ENCODE results near the gene AFP. TPM values are rescaled to one million over a fixed set of nuclear protein-coding genes. Genes with fewer than 3 reads are reported as not detected.

AFP gene
- total RNA-seq, 1 donor from 2014 or later, result not detected

GRCh38 chr4:73453701-73454005 lies 17.6 kb downstream of the AFP start:
- no peaks in the 10 kb centered on the region for H3K36me3 ChIP-seq
- Mint-ChIP-seq H3K4me1 (peaks cover 28% of the 10 kb centered on the region), H3K36me3 (no peaks in the 10 kb centered on the region), H3K9me3 (peaks cover 2% of the 10 kb centered on the region), H3K27me3 (ENCODE audit: insufficient read depth, low read depth) (peaks cover 10% of the 10 kb centered on the region), H3K4me3 (no peak overlapping the region), H3K27ac (no peak overlapping the region)
- no peak for DNase-seq (ENCODE audit: low spot score)
- no peaks in the 10 kb centered on the region for H3K79me2 ChIP-seq (ENCODE audit: low read depth)
- no peaks in the 10 kb centered on the region for H3K27me3 ChIP-seq
- no peaks in the 10 kb centered on the region for H4K20me1 ChIP-seq (ENCODE audit: low read depth)
- no peak overlapping the region for H3K27ac ChIP-seq
- no peak overlapping the region for H3K4me3 ChIP-seq
- H3K4me2 ChIP-seq, result no peak overlapping the region
- no peaks in the 10 kb centered on the region for H3K9me3 ChIP-seq (ENCODE audit: low read depth)
- no peak overlapping the region for H3K9ac ChIP-seq
- peaks cover 25% of the 10 kb centered on the region for H3F3A ChIP-seq (ENCODE audit: low read depth)
- TF ChIP-seq EZH2phosphoT487 (IDR thresholded peaks at IDR 0.05) (no peak), CTCF (IDR thresholded peaks at IDR 0.05) (no peak), EZH2 (IDR thresholded peaks at IDR 0.05) (no peak)
- no peak overlapping the region for H2AFZ ChIP-seq (replicated peaks)
- H3K4me1 ChIP-seq, result peaks cover 23% of the 10 kb centered on the region

- Histone ChIP-seq H3K4me2 (no peak overlapping the region), H2AFZ (replicated peaks) (no peak overlapping the region), H3K27me3 (no peaks in the 10 kb centered on the region), H3F3A (ENCODE audit: low read depth) (peaks cover 25% of the 10 kb centered on the region), H3K9ac (no peak overlapping the region), H3K4me1 (peaks cover 23% of the 10 kb centered on the region), H4K20me1 (ENCODE audit: low read depth) (no peaks in the 10 kb centered on the region), H3K9me3 (ENCODE audit: low read depth) (no peaks in the 10 kb centered on the region), H3K79me2 (ENCODE audit: low read depth) (no peaks in the 10 kb centered on the region), H3K36me3 (no peaks in the 10 kb centered on the region), H3K27ac (no peak overlapping the region), H3K4me3 (no peak overlapping the region)
- no peak for DNase-seq (ENCODE audit: low spot score)
- no peak overlapping the region for H3K27ac Mint-ChIP-seq
- peaks cover 2% of the 10 kb centered on the region for H3K9me3 Mint-ChIP-seq
- H3K4me3 Mint-ChIP-seq, result no peak overlapping the region
- TF ChIP-seq CTCF (IDR thresholded peaks at IDR 0.05) (no peak), EZH2phosphoT487 (IDR thresholded peaks at IDR 0.05) (no peak), EZH2 (IDR thresholded peaks at IDR 0.05) (no peak)
- peaks cover 10% of the 10 kb centered on the region for H3K27me3 Mint-ChIP-seq (ENCODE audit: insufficient read depth, low read depth)
- H3K36me3 Mint-ChIP-seq, result no peaks in the 10 kb centered on the region
- peaks cover 26% of the 10 kb centered on the region for H3K4me1 Mint-ChIP-seq
These were observed 18.9 kb downstream of the AFP start for GRCh38 chr4:73454920-73455319.

DNA sequence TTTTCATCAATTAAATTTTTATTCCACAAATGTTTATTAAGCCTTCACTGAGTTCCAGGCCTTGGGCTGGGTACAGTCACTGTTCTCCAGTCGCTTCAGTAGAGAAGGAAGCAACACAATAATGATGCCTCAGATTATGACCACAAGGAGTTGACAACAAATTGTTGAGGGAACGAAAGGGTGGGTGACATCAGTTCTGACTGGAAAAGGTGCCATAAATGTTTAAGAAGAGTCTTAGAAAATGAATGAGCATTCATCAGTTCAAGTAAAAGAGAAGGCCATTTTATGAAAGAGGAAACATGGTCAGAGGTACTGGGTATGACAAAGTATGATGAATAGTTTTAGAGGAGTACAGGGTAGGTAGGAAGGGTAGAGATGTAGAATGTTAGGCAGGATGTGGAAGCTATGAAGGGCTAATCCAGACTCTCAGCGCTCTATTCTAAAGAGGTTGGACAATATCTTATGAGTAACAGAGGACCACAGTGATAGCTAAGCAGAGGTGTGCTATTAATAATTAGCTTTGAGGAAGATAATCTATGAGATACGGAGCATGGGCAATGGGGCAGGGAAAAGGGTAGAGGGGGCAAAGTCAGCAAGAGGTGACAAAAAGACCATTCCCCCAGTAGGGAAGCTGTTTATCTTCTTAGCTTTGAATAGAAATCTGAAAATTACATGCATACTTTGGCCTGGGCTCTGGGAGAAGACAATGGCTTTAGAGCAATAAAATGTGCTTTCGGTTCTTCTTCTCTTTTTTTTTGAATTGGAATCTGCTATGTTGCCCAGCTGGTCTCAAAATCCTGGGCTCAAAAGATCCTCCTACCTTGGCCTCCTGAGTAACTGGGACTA lies 20.4 kb downstream of the AFP start:
- peaks cover 12% of the 10 kb centered on the region for H3K4me1 Mint-ChIP-seq
- no peak overlapping the region for H3K4me3 ChIP-seq
- no peak for TF ChIP-seq EZH2 (IDR thresholded peaks at IDR 0.05)
- peaks cover 20% of the 10 kb centered on the region for H3F3A ChIP-seq (ENCODE audit: low read depth)
- H3K27ac ChIP-seq, result no peak overlapping the region
- no peaks in the 10 kb centered on the region for H4K20me1 ChIP-seq (ENCODE audit: low read depth)
- H3K4me1 ChIP-seq, result peaks cover 10% of the 10 kb centered on the region
- no peak overlapping the region for H3K4me2 ChIP-seq
- no peak overlapping the region for H3K27ac Mint-ChIP-seq
- no peak for DNase-seq (ENCODE audit: low spot score)
- no peaks in the 10 kb centered on the region for H3K9me3 ChIP-seq (ENCODE audit: low read depth)
- H2AFZ ChIP-seq (replicated peaks), result no peak overlapping the region
- H3K36me3 Mint-ChIP-seq, result no peaks in the 10 kb centered on the region
- no peaks in the 10 kb centered on the region for H3K27me3 ChIP-seq
- peaks cover 6% of the 10 kb centered on the region for H3K27me3 Mint-ChIP-seq (ENCODE audit: insufficient read depth, low read depth)
- H3K79me2 ChIP-seq (ENCODE audit: low read depth), result no peaks in the 10 kb centered on the region
- peaks cover 2% of the 10 kb centered on the region for H3K9me3 Mint-ChIP-seq
- no peak overlapping the region for H3K9ac ChIP-seq
- no peak overlapping the region for H3K4me3 Mint-ChIP-seq
- H3K36me3 ChIP-seq, result no peaks in the 10 kb centered on the region
